ENCODE measurements around the gene ADAM19.

DNA sequence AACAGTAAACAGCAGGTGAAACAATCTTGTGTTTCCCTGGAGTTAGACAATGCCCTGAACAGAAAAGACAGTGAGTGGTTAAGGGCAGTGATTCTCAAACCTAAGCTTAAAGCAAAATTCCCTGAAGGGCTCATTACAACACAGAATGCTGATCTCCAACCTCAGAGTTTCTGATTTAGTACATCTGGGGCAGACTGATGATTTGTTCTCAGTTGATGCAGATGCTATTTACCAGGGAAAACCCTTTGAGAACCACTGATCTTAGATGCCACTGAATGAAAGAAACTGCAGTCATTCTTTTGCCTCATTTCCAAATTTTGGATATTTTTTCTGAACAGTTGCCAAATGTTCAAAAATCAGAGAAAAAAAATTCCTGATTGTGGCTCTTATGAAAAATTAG, 18.7 kb upstream of the ADAM19 start:
- TF ChIP-seq, protein P1, sequence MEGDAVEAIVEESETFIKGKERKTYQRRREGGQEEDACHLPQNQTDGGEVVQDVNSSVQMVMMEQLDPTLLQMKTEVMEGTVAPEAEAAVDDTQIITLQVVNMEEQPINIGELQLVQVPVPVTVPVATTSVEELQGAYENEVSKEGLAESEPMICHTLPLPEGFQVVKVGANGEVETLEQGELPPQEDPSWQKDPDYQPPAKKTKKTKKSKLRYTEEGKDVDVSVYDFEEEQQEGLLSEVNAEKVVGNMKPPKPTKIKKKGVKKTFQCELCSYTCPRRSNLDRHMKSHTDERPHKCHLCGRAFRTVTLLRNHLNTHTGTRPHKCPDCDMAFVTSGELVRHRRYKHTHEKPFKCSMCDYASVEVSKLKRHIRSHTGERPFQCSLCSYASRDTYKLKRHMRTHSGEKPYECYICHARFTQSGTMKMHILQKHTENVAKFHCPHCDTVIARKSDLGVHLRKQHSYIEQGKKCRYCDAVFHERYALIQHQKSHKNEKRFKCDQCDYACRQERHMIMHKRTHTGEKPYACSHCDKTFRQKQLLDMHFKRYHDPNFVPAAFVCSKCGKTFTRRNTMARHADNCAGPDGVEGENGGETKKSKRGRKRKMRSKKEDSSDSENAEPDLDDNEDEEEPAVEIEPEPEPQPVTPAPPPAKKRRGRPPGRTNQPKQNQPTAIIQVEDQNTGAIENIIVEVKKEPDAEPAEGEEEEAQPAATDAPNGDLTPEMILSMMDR (conservative IDR thresholded peaks at IDR 0.05 in 1 of 2, IDR thresholded peaks at IDR 0.05 in 1 of 2; ENCODE audit: low read depth in 1 of 2, low read length in 2 of 2) = no peak
- TF ChIP-seq EZH2 (IDR thresholded peaks at IDR 0.05; ENCODE audit: low read length, missing control alignments) = no peak
